ENCODE data around the gene ARL4D.

The ARL4D gene

GRCh38 chr17:43431714-43432523 lies 33.1 kb downstream of the ARL4D start:
- no peak for DNase-seq

GRCh38 chr17:43434902-43435319 lies 36.1 kb downstream of the ARL4D start:
- no peak for DNase-seq

- DNase-seq: no peak
These were observed 39.0 kb downstream of the ARL4D start for GRCh38 chr17:43437756-43438155.

- no peak for DNase-seq
These were observed 39.8 kb downstream of the ARL4D start for GRCh38 chr17:43438626-43439025.

- no peak for DNase-seq
These were observed 40.2 kb downstream of the ARL4D start for GRCh38 chr17:43439041-43439440.

- no peak for DNase-seq
These were observed 43.9 kb downstream of the ARL4D start for GRCh38 chr17:43442711-43443110.

GRCh38 chr17:43443381-43443780 lies 44.6 kb downstream of the ARL4D start:
- no peak for DNase-seq

GRCh38 chr17:43444223-43445008 lies 45.6 kb downstream of the ARL4D start:
- no peak for DNase-seq

- no peak for DNase-seq
These were observed 46.3 kb downstream of the ARL4D start for GRCh38 chr17:43445009-43445589.

GRCh38 chr17:43446773-43447172 lies 48.0 kb downstream of the ARL4D start:
- DNase-seq: no peak

- no peak for DNase-seq
These were observed 50.1 kb downstream of the ARL4D start for GRCh38 chr17:43448720-43449469.

GRCh38 chr17:43449470-43450248 lies 50.9 kb downstream of the ARL4D start:
- DNase-seq: no peak

Data from CD4-positive, alpha-beta T cell treated with Interleukin-1 beta for 1 hour (primary cell).